ENCODE measurements around the gene ARHGAP42.
"Not testable (repeated sequence)": the region's sequence is repeated elsewhere in the genome, so short reads cannot be mapped to it uniquely, and the experiment has no call there.

The ARHGAP42 gene

GRCh38 chr11:100876815-100877520 lies 189.9 kb downstream of the ARHGAP42 start:
- FAIRE-seq, result no peak

GRCh38 chr11:100878474-100878873 lies 191.4 kb downstream of the ARHGAP42 start:
- FAIRE-seq, result no peak

GRCh38 chr11:100882957-100883356 lies 195.9 kb downstream of the ARHGAP42 start:
- no peak for FAIRE-seq

- FAIRE-seq, result no peak
Observed at GRCh38 chr11:100883830-100884229, 196.7 kb downstream of the ARHGAP42 start.

- no peak for FAIRE-seq
Observed at GRCh38 chr11:100887659-100888058, 200.6 kb downstream of the ARHGAP42 start.

GRCh38 chr11:100888836-100889235 lies 201.7 kb downstream of the ARHGAP42 start:
- no peak for FAIRE-seq

- no peak for FAIRE-seq
Observed at GRCh38 chr11:100889758-100890157, 202.7 kb downstream of the ARHGAP42 start.

GRCh38 chr11:100890789-100891188 lies 203.7 kb downstream of the ARHGAP42 start:
- no peak for FAIRE-seq

GRCh38 chr11:100892886-100893285 lies 205.8 kb downstream of the ARHGAP42 start:
- no peak for FAIRE-seq

- no peak for FAIRE-seq
Observed at GRCh38 chr11:100895449-100895848, 208.4 kb downstream of the ARHGAP42 start.

GRCh38 chr11:100895976-100896375 lies 208.9 kb downstream of the ARHGAP42 start:
- FAIRE-seq, result not testable (repeated sequence)

GRCh38 chr11:100901471-100901870 lies 214.4 kb downstream of the ARHGAP42 start:
- not testable (repeated sequence) for FAIRE-seq

GRCh38 chr11:100902454-100903141 lies 215.5 kb downstream of the ARHGAP42 start:
- FAIRE-seq, result no peak

GRCh38 chr11:100903284-100903683 lies 216.2 kb downstream of the ARHGAP42 start:
- no peak for FAIRE-seq

- FAIRE-seq, result no peak
Observed at GRCh38 chr11:100905684-100906083, 218.6 kb downstream of the ARHGAP42 start.

- FAIRE-seq, result no peak
Observed at GRCh38 chr11:100908746-100909145, 221.7 kb downstream of the ARHGAP42 start.

GRCh38 chr11:100910808-100911207 lies 223.7 kb downstream of the ARHGAP42 start:
- no peak for FAIRE-seq

- FAIRE-seq, result no peak
Observed at GRCh38 chr11:100914415-100915110, 227.5 kb downstream of the ARHGAP42 start.

- FAIRE-seq, result no peak
Observed at GRCh38 chr11:100918551-100919500, 231.7 kb downstream of the ARHGAP42 start.

- FAIRE-seq, result no peak
Observed at GRCh38 chr11:100920593-100920992, 233.5 kb downstream of the ARHGAP42 start.

- FAIRE-seq, result no peak
Observed at GRCh38 chr11:100922121-100922520, 235.0 kb downstream of the ARHGAP42 start.

GRCh38 chr11:100923555-100923954 lies 236.5 kb downstream of the ARHGAP42 start:
- no peak for FAIRE-seq

- FAIRE-seq, result no peak
Observed at GRCh38 chr11:100925935-100926334, 238.8 kb downstream of the ARHGAP42 start.
